GM18909 (cell line): ENCODE measurements around the gene COL8A1.

ENCODE experiments used
- ATAC-seq: cut with Tn5 transposase; IDR thresholded peaks from one replicate; pipeline ENCODE4 v1.9.1; 2021; ENCODE audit warnings: mild to moderate bottlenecking; ENCODE audit not compliant: unreplicated experiment, poor library complexity

The COL8A1 gene

GRCh38 chr3:99637368-99638111, 854 bp upstream of the COL8A1 start:
- ATAC-seq = no peak

- no peak for ATAC-seq
These were observed 1.2 kb downstream of the COL8A1 start for GRCh38 chr3:99639579-99639978.

- no peak for ATAC-seq
These were observed 1.9 kb downstream of the COL8A1 start for GRCh38 chr3:99640214-99640851.

GRCh38 chr3:99641480-99641879, 3.1 kb downstream of the COL8A1 start:
- no peak for ATAC-seq

- ATAC-seq = no peak
These were observed 3.6 kb downstream of the COL8A1 start for GRCh38 chr3:99641982-99642381.

- ATAC-seq = no peak
These were observed 5.6 kb downstream of the COL8A1 start for GRCh38 chr3:99644017-99644416.

GRCh38 chr3:99644746-99645145, 6.4 kb downstream of the COL8A1 start:
- no peak for ATAC-seq

- no peak for ATAC-seq
These were observed 7.1 kb downstream of the COL8A1 start for GRCh38 chr3:99645277-99646106.

GRCh38 chr3:99646107-99646435, 7.7 kb downstream of the COL8A1 start:
- no peak for ATAC-seq

GRCh38 chr3:99647081-99647480, 8.7 kb downstream of the COL8A1 start:
- ATAC-seq = no peak

- peak; percentile 50 for ATAC-seq
These were observed 9.7 kb downstream of the COL8A1 start for GRCh38 chr3:99648101-99648500.

GRCh38 chr3:99648516-99648915, 10.1 kb downstream of the COL8A1 start:
- no peak for ATAC-seq

GRCh38 chr3:99651531-99651930, 13.1 kb downstream of the COL8A1 start:
- ATAC-seq = no peak

GRCh38 chr3:99656624-99657023, 18.2 kb downstream of the COL8A1 start:
- no peak for ATAC-seq

- ATAC-seq = no peak
These were observed 19.9 kb downstream of the COL8A1 start for GRCh38 chr3:99658274-99658673.

GRCh38 chr3:99659032-99659431, 20.6 kb downstream of the COL8A1 start:
- no peak for ATAC-seq

- no peak for ATAC-seq
These were observed 21.6 kb downstream of the COL8A1 start for GRCh38 chr3:99659951-99660350.

GRCh38 chr3:99662838-99663570, 24.6 kb downstream of the COL8A1 start:
- no peak for ATAC-seq

GRCh38 chr3:99663977-99664376, 25.6 kb downstream of the COL8A1 start:
- no peak for ATAC-seq

- no peak for ATAC-seq
These were observed 26.6 kb downstream of the COL8A1 start for GRCh38 chr3:99665017-99665416.

GRCh38 chr3:99666201-99666600, 27.8 kb downstream of the COL8A1 start:
- no peak for ATAC-seq
